ENCODE measurements around the gene PRRC2C. TPM values are rescaled to one million over a fixed set of nuclear protein-coding genes. Genes with fewer than 3 reads are reported as not detected.
"Not testable (repeated sequence)": the region's sequence is repeated elsewhere in the genome, so short reads cannot be mapped to it uniquely, and the experiment has no call there.

PRRC2C gene
- total RNA-seq, 1 experiment from 2014 or later: 267 TPM

GRCh38 chr1:171438441-171438840 lies 46.9 kb upstream of the PRRC2C start:
- no peaks in the 10 kb centered on the region for H3K4me1 ChIP-seq (ENCODE audit: insufficient read depth, low read length)
- H3K27ac Mint-ChIP-seq: no peak overlapping the region
- no peak overlapping the region for H2BK15ac ChIP-seq (ENCODE audit: low read depth, low read length)
- no peak overlapping the region for H2BK20ac ChIP-seq (ENCODE audit: low read depth, low read length, poor library complexity, severe bottlenecking)
- H2BK12ac ChIP-seq (ENCODE audit: insufficient read length, low read depth, low read length): no peak overlapping the region
- no peak overlapping the region for H2AFZ ChIP-seq (ENCODE audit: low read length)
- no peak overlapping the region for H3K4me2 ChIP-seq (ENCODE audit: insufficient read depth, insufficient read length, low read length)
- TF ChIP-seq CTCF (conservative IDR thresholded peaks at IDR 0.05): no peak
- H4K8ac ChIP-seq (replicated peaks; ENCODE audit: insufficient read length, low read depth, low read length): no peak overlapping the region
- H3T11ph ChIP-seq (ENCODE audit: low read length): no peak overlapping the region
- H4K20me1 ChIP-seq (ENCODE audit: control insufficient read depth, insufficient read depth, insufficient read length): no peaks in the 10 kb centered on the region
- no peak overlapping the region for H3K56ac ChIP-seq (ENCODE audit: insufficient read length, low read depth, low read length)
- no peaks in the 10 kb centered on the region for H3K36me3 Mint-ChIP-seq (ENCODE audit: insufficient read depth in 1 of 3, low read depth in 3 of 3)
- no peaks in the 10 kb centered on the region for H3K9me3 Mint-ChIP-seq
- H3K23ac ChIP-seq (ENCODE audit: insufficient read length, low read depth, low read length): no peak overlapping the region
- H3K27me3 Mint-ChIP-seq (ENCODE audit: low read depth): peaks cover 1% of the 10 kb centered on the region; the same call in 1 of the 2 replicates
- H3K18ac ChIP-seq (ENCODE audit: insufficient read length, low read depth, low read length): no peak overlapping the region
- WGBS (ENCODE audit: extremely low coverage, insufficient read length, low lambda C conversion rate): no CpG with 5 or more reads among the region's 2 CpGs
- no peak overlapping the region for H3K9ac ChIP-seq (ENCODE audit: extremely low read depth, insufficient read length, low read length)
- no peaks in the 10 kb centered on the region for H3K9me3 ChIP-seq (ENCODE audit: control insufficient read depth, low read depth, low read length)
- H4K5ac ChIP-seq (ENCODE audit: insufficient read length, low read depth, low read length): no peak overlapping the region
- H3K27ac ChIP-seq (ENCODE audit: insufficient read length, low read depth, low read length): no peak overlapping the region
- no peaks in the 10 kb centered on the region for H3K79me2 ChIP-seq (ENCODE audit: insufficient read depth, low read length)
- no peak for DNase-seq
- H3K79me1 ChIP-seq (ENCODE audit: insufficient read depth, low read depth, low read length, poor library complexity, severe bottlenecking): no peaks in the 10 kb centered on the region
- H4K91ac ChIP-seq (ENCODE audit: insufficient read length, low read depth, low read length): no peak overlapping the region
- no peak overlapping the region for H3K4ac ChIP-seq (ENCODE audit: low read depth, low read length)
- no peak overlapping the region for H2AK5ac ChIP-seq (ENCODE audit: insufficient read length, low read length)
- H3K27me3 ChIP-seq (ENCODE audit: insufficient read depth, low read length): no peaks in the 10 kb centered on the region
- no peak overlapping the region for H3K14ac ChIP-seq (ENCODE audit: insufficient read depth, low read length)
- no peak overlapping the region for H2BK120ac ChIP-seq (ENCODE audit: low read depth, low read length, poor library complexity, severe bottlenecking)
- H3K4me3 Mint-ChIP-seq: no peak overlapping the region
- no peaks in the 10 kb centered on the region for H3K23me2 ChIP-seq (ENCODE audit: insufficient read length, low read depth, low read length, poor library complexity, severe bottlenecking)
- H2BK5ac ChIP-seq (ENCODE audit: insufficient read length, low read length): no peak overlapping the region
- peaks cover 15% of the 10 kb centered on the region in 2 experiments for H3K4me1 Mint-ChIP-seq

GRCh38 chr1:171440201-171440600 lies 45.1 kb upstream of the PRRC2C start:
- not testable (repeated sequence) for H3K14ac ChIP-seq (ENCODE audit: insufficient read depth, low read length); H2BK5ac ChIP-seq (ENCODE audit: insufficient read length, low read length); H3K79me1 ChIP-seq (ENCODE audit: insufficient read depth, low read depth, low read length, poor library complexity, severe bottlenecking); H3K56ac ChIP-seq (ENCODE audit: insufficient read length, low read depth, low read length); H3K4me1 ChIP-seq (ENCODE audit: insufficient read depth, low read length); H3K18ac ChIP-seq (ENCODE audit: insufficient read length, low read depth, low read length); H3K4ac ChIP-seq (ENCODE audit: low read depth, low read length); H2AFZ ChIP-seq (ENCODE audit: low read length); H2AK5ac ChIP-seq (ENCODE audit: insufficient read length, low read length); H4K91ac ChIP-seq (ENCODE audit: insufficient read length, low read depth, low read length); H2BK12ac ChIP-seq (ENCODE audit: insufficient read length, low read depth, low read length); H2BK20ac ChIP-seq (ENCODE audit: low read depth, low read length, poor library complexity, severe bottlenecking); H3K27me3 ChIP-seq (ENCODE audit: insufficient read depth, low read length); H3K9ac ChIP-seq (ENCODE audit: extremely low read depth, insufficient read length, low read length); H4K8ac ChIP-seq (replicated peaks; ENCODE audit: insufficient read length, low read depth, low read length); H4K5ac ChIP-seq (ENCODE audit: insufficient read length, low read depth, low read length); H3K9me3 ChIP-seq (ENCODE audit: control insufficient read depth, low read depth, low read length); H3K27ac ChIP-seq (ENCODE audit: insufficient read length, low read depth, low read length); H3K79me2 ChIP-seq (ENCODE audit: insufficient read depth, low read length); H3T11ph ChIP-seq (ENCODE audit: low read length); H4K20me1 ChIP-seq (ENCODE audit: control insufficient read depth, insufficient read depth, insufficient read length); H3K23ac ChIP-seq (ENCODE audit: insufficient read length, low read depth, low read length); H3K27ac Mint-ChIP-seq; H3K36me3 Mint-ChIP-seq (ENCODE audit: insufficient read depth in 1 of 3, low read depth in 3 of 3); H3K9me3 Mint-ChIP-seq; DNase-seq; H3K4me2 ChIP-seq (ENCODE audit: insufficient read depth, insufficient read length, low read length); H3K27me3 Mint-ChIP-seq (ENCODE audit: low read depth); H3K4me1 Mint-ChIP-seq; H2BK120ac ChIP-seq (ENCODE audit: low read depth, low read length, poor library complexity, severe bottlenecking); H3K4me3 Mint-ChIP-seq; H2BK15ac ChIP-seq (ENCODE audit: low read depth, low read length); H3K23me2 ChIP-seq (ENCODE audit: insufficient read length, low read depth, low read length, poor library complexity, severe bottlenecking)
- WGBS (ENCODE audit: extremely low coverage, insufficient read length, low lambda C conversion rate): no CpG with 5 or more reads among the region's 3 CpGs
